Measurements from ENCODE around the gene MICA.
"Not testable (repeated sequence)": the region's sequence is repeated elsewhere in the genome, so short reads cannot be mapped to it uniquely, and the experiment has no call there.

MICA gene

GRCh38 chr6:31414148-31414770 is 10.9 kb downstream of the MICA start:
- DNase-seq, result not testable (repeated sequence)

- DNase-seq, result no peak
Measured at GRCh38 chr6:31414771-31415265, 11.4 kb downstream of the MICA start.

GRCh38 chr6:31416394-31417014 is 13.1 kb downstream of the MICA start:
- DNase-seq, result no peak

- no peak for DNase-seq
Measured at GRCh38 chr6:31418251-31418650, 14.9 kb downstream of the MICA start.

GRCh38 chr6:31419842-31420241 is 16.4 kb downstream of the MICA start:
- DNase-seq, result no peak

- DNase-seq, result no peak
Measured at GRCh38 chr6:31420546-31420945, 17.2 kb downstream of the MICA start.

GRCh38 chr6:31422587-31422986 is 19.2 kb downstream of the MICA start:
- no peak for DNase-seq

- DNase-seq, result no peak
Measured at GRCh38 chr6:31423550-31423949, 20.2 kb downstream of the MICA start.

GRCh38 chr6:31426395-31427354 is 23.3 kb downstream of the MICA start:
- DNase-seq, result no peak

- no peak for DNase-seq
Measured at GRCh38 chr6:31430449-31430848, 27.1 kb downstream of the MICA start.

- DNase-seq, result not testable (repeated sequence)
Measured at GRCh38 chr6:31435051-31435450, 31.7 kb downstream of the MICA start.

- no peak for DNase-seq
Measured at GRCh38 chr6:31438222-31438621, 34.8 kb downstream of the MICA start.

- no peak for DNase-seq
Measured at GRCh38 chr6:31438677-31439076, 35.3 kb downstream of the MICA start.

- peak in 2 of 4 experiments; percentile 76 to 85 for DNase-seq
Measured at GRCh38 chr6:31441365-31442267, 38.2 kb downstream of the MICA start.

- no peak for DNase-seq
Measured at GRCh38 chr6:31446481-31446880, 43.1 kb downstream of the MICA start.

- DNase-seq, result not testable (repeated sequence)
Measured at GRCh38 chr6:31446999-31447789, 43.8 kb downstream of the MICA start.

GRCh38 chr6:31450751-31451150 is 47.4 kb downstream of the MICA start:
- DNase-seq, result no peak

- no peak for DNase-seq
Measured at GRCh38 chr6:31452859-31453258, 49.5 kb downstream of the MICA start.

GRCh38 chr6:31453259-31453658 is 49.9 kb downstream of the MICA start:
- DNase-seq, result no peak

- not testable (repeated sequence) for DNase-seq
Measured at GRCh38 chr6:31459864-31460263, 56.5 kb downstream of the MICA start.

- DNase-seq, result no peak
Measured at GRCh38 chr6:31460361-31461025, 57.1 kb downstream of the MICA start.
